ENCODE measurements around the gene WTIP. TPM values are rescaled to one million over a fixed set of nuclear protein-coding genes. Genes with fewer than 3 reads are reported as not detected.
A peak's percentile ranks its signal among the peaks of the same experiment; 100 is the strongest.

Gene WTIP
- total and polyA plus RNA-seq, 2 of the 13 experiments (the other 11 are each of a cell fraction or from before 2014, with no cell fraction given), result 15.0 to 18.1 TPM

- TF ChIP-seq ZNF317 (CRISPR knock-in tag; IDR thresholded peaks at IDR 0.05), result no peak
- no peak for TF ChIP-seq ZMYM2 (CRISPR knock-in tag; IDR thresholded peaks at IDR 0.05)
- TF ChIP-seq EHMT2 (IDR thresholded peaks at IDR 0.05; ENCODE audit: borderline replicate concordance, low read depth, low read length), result no peak
- no peak for TF ChIP-seq ZFP1 (CRISPR knock-in tag; IDR thresholded peaks at IDR 0.05)
- 0 out of 2 replicates have a peak, but pooled peaks have one; percentile 8 for TF ChIP-seq FOXA3 (CRISPR knock-in tag; IDR thresholded peaks at IDR 0.05)
- no peak for TF ChIP-seq POLR2AphosphoS5 (IDR thresholded peaks at IDR 0.05; ENCODE audit: low read depth, low read length)
- TF ChIP-seq TSC22D2 (CRISPR knock-in tag; IDR thresholded peaks at IDR 0.05; ENCODE audit: borderline replicate concordance), result 0 out of 2 replicates have a peak, but pooled peaks have one; percentile 38
- TF ChIP-seq TBX3 (IDR thresholded peaks at IDR 0.05; ENCODE audit: borderline replicate concordance), result no peak
- TF ChIP-seq RFX1 (IDR thresholded peaks at IDR 0.05), result no peak
- TF ChIP-seq REPIN1 (CRISPR knock-in tag; IDR thresholded peaks at IDR 0.05; ENCODE audit: borderline replicate concordance, low read depth), result peak; percentile 45; the same call in 1 of the 2 replicates
- no peak for TF ChIP-seq FUBP1 (CRISPR knock-in tag; IDR thresholded peaks at IDR 0.05; ENCODE audit: borderline replicate concordance)
- TF ChIP-seq TARDBP (CRISPR knock-in tag; IDR thresholded peaks at IDR 0.05), result peak; percentile 72; the same call in 1 of the 2 replicates
- TF ChIP-seq ZSCAN29 (CRISPR knock-in tag; conservative IDR thresholded peaks at IDR 0.05), result no peak
- no peak for TF ChIP-seq TOE1 (CRISPR knock-in tag; IDR thresholded peaks at IDR 0.05)
- TF ChIP-seq ATF6 (CRISPR knock-in tag; conservative IDR thresholded peaks at IDR 0.05), result no peak
- TF ChIP-seq ZNF747 (CRISPR knock-in tag; IDR thresholded peaks at IDR 0.05; ENCODE audit: borderline replicate concordance), result no peak
- TF ChIP-seq PHF20 (CRISPR knock-in tag; IDR thresholded peaks at IDR 0.05), result no peak
- TF ChIP-seq MBNL3 (CRISPR knock-in tag; conservative IDR thresholded peaks at IDR 0.05), result no peak
- no peak for TF ChIP-seq CCDC6 (CRISPR knock-in tag; IDR thresholded peaks at IDR 0.05)
- no peak for TF ChIP-seq HMGA1 (CRISPR knock-in tag; conservative IDR thresholded peaks at IDR 0.05)
- 0 out of 2 replicates have a peak, but pooled peaks have one; percentile 30 for TF ChIP-seq RXRB (CRISPR knock-in tag; IDR thresholded peaks at IDR 0.05; ENCODE audit: borderline replicate concordance)
- TF ChIP-seq ZNF430 (CRISPR knock-in tag; IDR thresholded peaks at IDR 0.05), result no peak
- no peak for TF ChIP-seq THYN1 (CRISPR knock-in tag; IDR thresholded peaks at IDR 0.05; ENCODE audit: borderline replicate concordance, low read depth)
- no peak for TF ChIP-seq ZNF441 (CRISPR knock-in tag; IDR thresholded peaks at IDR 0.05; ENCODE audit: borderline replicate concordance)
- TF ChIP-seq GABPA (IDR thresholded peaks at IDR 0.05; ENCODE audit: low read depth, low read length), result no peak
- TF ChIP-seq GABPA (CRISPR knock-in tag; IDR thresholded peaks at IDR 0.05; ENCODE audit: low read depth), result no peak
- peak; percentile 60; the same call in 1 of the 2 replicates for TF ChIP-seq GABPB1 (CRISPR knock-in tag; IDR thresholded peaks at IDR 0.05)
Observed at GRCh38 chr19:34501339-34502320, 20.1 kb downstream of the WTIP start (continued).
